Tibial artery (tissue), 4 donors: ENCODE measurements around the gene RGS1.

Experiments used
- DNase-seq, 2 donors: peaks; one replicate each; pipeline ENCODE4 v3.0.0-alpha.2; 2019
- H3K27ac ChIP-seq, 2 donors: fragments of 200-600 bp; sonication (generic) in 1 of 2; 1 replicate in 1 of 2; 2 replicates in 1 of 2; pipeline ENCODE4 v1.5.1; 2018 to 2019; ENCODE audit warnings: mild to moderate bottlenecking in 1 of 2
- H3K27me3 ChIP-seq, 2 donors: fragments of 200-600 bp; sonication (generic) in 1 of 2; one replicate each; pipeline versions ENCODE4 v1.5.1 to v1.6.0; 2016 to 2019
- H3K36me3 ChIP-seq, 3 donors: fragments of 200-600 bp; sonication (generic) in 2 of 3; one replicate each; pipeline ENCODE4 v1.5.1; 2016 to 2019; ENCODE audit warnings: mild to moderate bottlenecking in 2 of 3
- H3K4me1 ChIP-seq, 4 donors: fragments of 200-600 bp; sonication (generic) in 2 of 4; 1 replicate in 3 of 4; 2 replicates in 1 of 4; pipeline ENCODE4 v1.5.1; 2016 to 2019
- H3K4me3 ChIP-seq, 2 donors: fragments of 200-600 bp; sonication (generic) in 1 of 2; 1 replicate in 1 of 2; 2 replicates in 1 of 2; pipeline ENCODE4 v1.5.1; 2018 to 2019; ENCODE audit warnings: mild to moderate bottlenecking in 2 of 2
- H3K9me3 ChIP-seq, 3 donors: fragments of 200-600 bp; sonication (generic) in 1 of 3; one replicate each; pipeline ENCODE4 v1.5.1; 2016 to 2019
- CTCF ChIP-seq, 2 experiments: fragments of 200-600 bp in 1 of 2; fragments of 450-650 bp in 1 of 2; IDR thresholded peaks; one replicate each; pipeline ENCODE4 v1.5.1; 2017 to 2019; ENCODE audit warnings: antibody characterized with exemption in 2 of 2, mild to moderate bottlenecking in 1 of 2, moderate library complexity in 1 of 2
- intact Hi-C: fragments of 100-400 bp; cut with DNase I; formaldehyde crosslinking; loops from one replicate; pipeline ENCODE4 v1.15.0; 2023; ENCODE audit warnings: low total_unique reads

The RGS1 gene

GRCh38 chr1:192604979-192605620 is 29.5 kb downstream of the RGS1 start:
- TF ChIP-seq CTCF (IDR thresholded peaks at IDR 0.05): no peak
- Histone ChIP-seq H3K4me1 (peaks cover 0 to 11% (median 0%) of the 10 kb centered on the region in 4 donors), H3K9me3 (no peaks in the 10 kb centered on the region), H3K4me3 (no peak overlapping the region), H3K27me3 (no peaks in the 10 kb centered on the region), H3K36me3 (no peaks in the 10 kb centered on the region), H3K27ac (no peak overlapping the region)
- intact Hi-C loops: loop anchor here (5.0 kb wide), 1 partner anchor 272 kb away; no protein-coding TSS in a partner anchor
- no peak for DNase-seq

GRCh38 chr1:192608671-192609070 is 33.1 kb downstream of the RGS1 start:
- TF ChIP-seq CTCF (IDR thresholded peaks at IDR 0.05): no peak
- intact Hi-C loops: no loop called here
- H3K36me3 ChIP-seq: no peaks in the 10 kb centered on the region
- H3K27ac ChIP-seq: no peak overlapping the region
- peaks cover 0 to 11% (median 0%) of the 10 kb centered on the region in 4 donors for H3K4me1 ChIP-seq
- no peak for DNase-seq
- no peak overlapping the region for H3K4me3 ChIP-seq
- H3K27me3 ChIP-seq: no peaks in the 10 kb centered on the region
- H3K9me3 ChIP-seq: no peaks in the 10 kb centered on the region

- Histone ChIP-seq H3K27me3 (no peaks in the 10 kb centered on the region), H3K27ac (no peak overlapping the region), H3K4me1 (peaks cover 0 to 10% (median 0%) of the 10 kb centered on the region in 4 donors), H3K4me3 (no peak overlapping the region), H3K36me3 (no peaks in the 10 kb centered on the region), H3K9me3 (no peaks in the 10 kb centered on the region)
- intact Hi-C loops: no loop called here
- peak; percentile 72 to 73 for DNase-seq
- TF ChIP-seq CTCF (IDR thresholded peaks at IDR 0.05): no peak
Measured at GRCh38 chr1:192609110-192610079, 33.8 kb downstream of the RGS1 start.

- peak; percentile 33 to 52 for TF ChIP-seq CTCF (IDR thresholded peaks at IDR 0.05)
- DNase-seq: no peak
- Histone ChIP-seq H3K4me3 (no peak overlapping the region), H3K27me3 (no peaks in the 10 kb centered on the region), H3K4me1 (peaks cover 0 to 1% (median 0%) of the 10 kb centered on the region in 4 donors), H3K9me3 (no peaks in the 10 kb centered on the region), H3K27ac (no peak overlapping the region), H3K36me3 (no peaks in the 10 kb centered on the region)
- intact Hi-C loops: no loop called here
Measured at GRCh38 chr1:192610112-192610889, 34.7 kb downstream of the RGS1 start.

GRCh38 chr1:192615055-192615454 is 39.5 kb downstream of the RGS1 start:
- no peak for TF ChIP-seq CTCF (IDR thresholded peaks at IDR 0.05)
- H3K9me3 ChIP-seq: no peaks in the 10 kb centered on the region
- no peaks in the 10 kb centered on the region for H3K36me3 ChIP-seq
- no peak for DNase-seq
- no peak overlapping the region for H3K4me3 ChIP-seq
- no peaks in the 10 kb centered on the region for H3K4me1 ChIP-seq
- no peak overlapping the region for H3K27ac ChIP-seq
- H3K27me3 ChIP-seq: no peaks in the 10 kb centered on the region
- intact Hi-C loops: no loop called here
